ENCODE data around the gene STUB1.

STUB1 gene

DNA sequence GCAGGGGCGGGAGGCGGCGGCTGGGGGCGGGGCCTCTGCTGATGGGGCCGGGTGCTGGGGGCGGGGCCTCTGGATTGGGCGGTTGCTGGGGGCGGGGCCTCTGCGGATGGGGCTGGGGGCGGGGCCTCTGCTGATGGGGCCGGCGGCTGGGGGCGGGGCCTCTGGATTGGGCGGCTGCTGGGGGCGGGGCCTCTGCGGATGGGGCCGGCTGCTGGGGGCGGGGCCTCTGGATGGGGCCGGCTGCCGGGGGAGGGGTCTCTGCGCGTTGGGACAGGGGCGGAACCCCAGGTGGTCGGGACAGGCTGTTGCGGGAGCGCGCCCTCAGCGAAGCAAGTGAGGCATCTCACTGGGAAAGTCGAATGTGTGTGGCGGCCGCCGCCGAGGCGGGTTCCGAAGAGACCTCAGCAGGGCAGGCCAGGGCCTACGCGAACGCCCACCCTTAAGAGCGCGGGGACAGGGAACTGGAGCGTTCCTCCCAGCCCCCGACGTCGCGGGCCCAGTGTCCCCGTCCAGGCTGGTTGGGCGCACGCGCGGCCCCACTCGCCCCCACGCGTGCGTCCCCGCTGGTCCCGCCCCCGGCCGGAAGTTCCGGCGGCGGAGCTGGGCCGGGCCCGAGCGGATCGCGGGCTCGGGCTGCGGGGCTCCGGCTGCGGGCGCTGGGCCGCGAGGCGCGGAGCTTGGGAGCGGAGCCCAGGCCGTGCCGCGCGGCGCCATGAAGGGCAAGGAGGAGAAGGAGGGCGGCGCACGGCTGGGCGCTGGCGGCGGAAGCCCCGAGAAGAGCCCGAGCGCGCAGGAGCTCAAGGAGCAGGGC, at the start of gene STUB1:
STUB1 (plus strand) TSS at position 597 of the 811 bp plus-strand sequence; CDS start at position 713, 116 bp downstream.
- DNase-seq = no peak

DNA sequence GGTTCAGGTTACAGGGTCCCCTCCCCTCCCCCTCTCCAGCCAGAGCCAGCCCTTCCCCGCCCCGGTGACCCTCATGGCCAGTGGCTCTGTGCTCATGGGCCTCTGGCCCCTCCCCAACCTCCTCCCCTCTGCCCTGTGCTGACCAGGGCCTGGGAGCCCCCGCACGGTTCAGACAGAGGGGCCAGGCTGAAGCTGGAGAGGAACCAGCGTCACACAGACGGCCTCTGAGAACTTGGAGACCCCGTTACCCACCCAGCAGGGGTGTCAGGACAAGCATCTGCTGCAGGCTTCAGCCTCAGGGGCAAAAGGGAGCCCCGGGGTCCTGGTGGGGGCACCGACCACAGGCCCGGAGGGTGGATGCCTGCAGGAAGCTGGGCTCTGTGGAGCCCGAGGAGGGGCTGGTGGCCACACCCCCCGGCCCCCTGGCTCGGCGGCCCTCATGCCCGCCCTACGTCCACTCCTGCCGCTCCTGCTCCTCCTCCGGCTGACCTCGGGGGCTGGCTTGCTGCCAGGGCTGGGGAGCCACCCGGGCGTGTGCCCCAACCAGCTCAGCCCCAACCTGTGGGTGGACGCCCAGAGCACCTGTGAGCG, 49.3 kb upstream of the STUB1 start, which contains the start of gene WFIKKN1:
WFIKKN1 (plus strand) TSS at position 171 of the 591 bp plus-strand sequence; CDS start at position 440, 269 bp downstream.
- DNase-seq = no peak

DNA sequence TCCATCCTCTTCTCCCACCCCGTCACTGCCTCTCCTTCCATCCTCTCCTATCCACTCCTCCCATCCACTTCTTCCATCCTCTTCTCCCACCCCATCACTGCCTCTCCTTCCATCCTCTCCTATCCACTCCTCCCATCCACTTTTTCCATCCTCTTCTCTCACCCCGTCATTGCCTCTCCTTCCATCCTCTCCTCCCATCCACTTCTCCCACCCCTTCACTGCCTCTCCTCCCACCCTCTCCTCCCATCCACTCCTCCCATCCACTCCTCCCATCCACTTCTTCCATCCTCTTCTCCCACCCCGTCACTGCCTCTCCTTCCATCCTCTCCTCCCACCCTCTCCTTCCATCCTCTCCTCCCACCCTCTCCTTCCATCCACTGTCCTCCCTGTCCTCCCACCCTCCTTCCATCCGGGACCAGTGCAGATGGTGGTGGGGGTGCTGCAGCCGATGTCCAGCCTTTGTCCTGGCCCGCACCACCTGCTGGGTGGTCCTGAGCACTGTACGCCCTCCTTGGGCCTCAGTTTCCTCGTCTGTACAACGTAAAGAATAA, 48.3 kb upstream of the STUB1 start:
- no peak for DNase-seq

DNA sequence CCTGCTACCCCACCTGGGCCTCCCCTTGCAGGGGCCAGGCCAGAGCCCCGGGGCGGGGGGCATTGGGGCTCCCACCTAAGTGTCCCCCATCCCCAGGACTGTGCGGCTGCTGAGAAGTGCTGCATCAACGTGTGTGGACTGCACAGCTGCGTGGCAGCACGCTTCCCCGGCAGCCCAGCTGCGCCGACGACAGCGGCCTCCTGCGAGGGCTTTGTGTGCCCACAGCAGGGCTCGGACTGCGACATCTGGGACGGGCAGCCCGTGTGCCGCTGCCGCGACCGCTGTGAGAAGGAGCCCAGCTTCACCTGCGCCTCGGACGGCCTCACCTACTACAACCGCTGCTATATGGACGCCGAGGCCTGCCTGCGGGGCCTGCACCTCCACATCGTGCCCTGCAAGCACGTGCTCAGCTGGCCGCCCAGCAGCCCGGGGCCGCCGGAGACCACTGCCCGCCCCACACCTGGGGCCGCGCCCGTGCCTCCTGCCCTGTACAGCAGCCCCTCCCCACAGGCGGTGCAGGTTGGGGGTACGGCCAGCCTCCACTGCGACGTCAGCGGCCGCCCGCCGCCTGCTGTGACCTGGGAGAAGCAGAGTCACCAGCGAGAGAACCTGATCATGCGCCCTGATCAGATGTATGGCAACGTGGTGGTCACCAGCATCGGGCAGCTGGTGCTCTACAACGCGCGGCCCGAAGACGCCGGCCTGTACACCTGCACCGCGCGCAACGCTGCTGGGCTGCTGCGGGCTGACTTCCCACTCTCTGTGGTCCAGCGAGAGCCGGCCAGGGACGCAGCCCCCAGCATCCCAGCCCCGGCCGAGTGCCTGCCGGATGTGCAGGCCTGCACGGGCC, 47.5 kb upstream of the STUB1 start:
- DNase-seq = no peak

DNA sequence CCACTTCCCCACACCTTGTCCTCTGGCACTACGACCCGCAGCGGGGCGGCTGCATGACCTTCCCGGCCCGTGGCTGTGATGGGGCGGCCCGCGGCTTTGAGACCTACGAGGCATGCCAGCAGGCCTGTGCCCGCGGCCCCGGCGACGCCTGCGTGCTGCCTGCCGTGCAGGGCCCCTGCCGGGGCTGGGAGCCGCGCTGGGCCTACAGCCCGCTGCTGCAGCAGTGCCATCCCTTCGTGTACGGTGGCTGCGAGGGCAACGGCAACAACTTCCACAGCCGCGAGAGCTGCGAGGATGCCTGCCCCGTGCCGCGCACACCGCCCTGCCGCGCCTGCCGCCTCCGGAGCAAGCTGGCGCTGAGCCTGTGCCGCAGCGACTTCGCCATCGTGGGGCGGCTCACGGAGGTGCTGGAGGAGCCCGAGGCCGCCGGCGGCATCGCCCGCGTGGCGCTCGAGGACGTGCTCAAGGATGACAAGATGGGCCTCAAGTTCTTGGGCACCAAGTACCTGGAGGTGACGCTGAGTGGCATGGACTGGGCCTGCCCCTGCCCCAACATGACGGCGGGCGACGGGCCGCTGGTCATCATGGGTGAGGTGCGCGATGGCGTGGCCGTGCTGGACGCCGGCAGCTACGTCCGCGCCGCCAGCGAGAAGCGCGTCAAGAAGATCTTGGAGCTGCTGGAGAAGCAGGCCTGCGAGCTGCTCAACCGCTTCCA, 46.7 kb upstream of the STUB1 start:
- no peak for DNase-seq

- no peak for DNase-seq
These were observed 46.0 kb upstream of the STUB1 start for GRCh38 chr16:634051-634670.

DNA sequence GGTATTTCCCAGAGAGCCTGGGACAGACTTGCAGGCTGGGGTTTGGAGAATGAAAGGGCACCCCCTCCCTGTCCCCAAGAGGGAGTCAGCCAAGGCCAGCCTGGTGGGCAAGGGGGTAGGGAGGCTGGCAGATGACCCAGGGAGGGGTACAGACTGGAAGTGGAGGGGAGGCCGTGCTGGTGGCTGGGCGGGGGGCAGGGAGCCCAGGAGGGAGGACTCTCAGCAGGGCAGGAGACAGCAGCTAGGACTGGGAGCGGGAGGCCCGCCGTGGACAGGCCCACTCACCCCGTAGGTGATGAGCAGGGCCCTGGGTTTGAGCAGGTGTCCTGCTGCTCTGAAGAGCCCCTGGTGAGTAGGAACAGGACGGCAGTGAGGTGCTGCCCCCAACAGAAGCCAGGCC, 45.2 kb upstream of the STUB1 start:
- DNase-seq = no peak

DNA sequence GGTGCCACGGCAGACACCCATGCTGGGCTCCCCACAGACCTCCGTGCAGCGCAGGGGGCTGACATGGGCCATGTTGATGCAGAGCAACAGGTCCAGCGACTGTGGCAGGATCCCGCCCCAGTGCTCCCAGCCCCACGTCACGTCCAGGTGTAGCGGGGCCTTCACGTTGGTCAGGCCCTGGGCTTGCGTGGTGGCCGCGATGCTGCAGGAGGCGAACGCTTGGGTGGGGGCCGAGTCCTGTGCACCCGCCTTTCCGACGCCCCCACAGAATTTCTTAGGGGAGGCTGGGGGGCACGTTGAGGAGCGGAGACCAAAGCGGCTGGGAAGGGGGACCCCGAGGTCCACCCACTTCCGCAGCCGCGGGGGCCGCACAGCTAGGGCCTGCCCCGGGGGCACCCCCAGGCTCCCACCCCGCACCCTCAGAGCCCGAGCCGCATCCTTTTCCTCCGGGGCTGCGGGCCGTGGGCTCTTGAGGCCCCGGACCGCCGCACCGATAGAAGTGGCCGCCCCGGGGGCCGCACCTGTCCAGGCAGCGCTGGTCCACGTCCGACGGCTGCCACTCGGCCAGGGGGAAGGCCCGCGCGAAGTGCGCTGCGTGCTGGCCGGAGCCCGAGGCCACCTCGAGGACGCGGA, 44.5 kb upstream of the STUB1 start:
- no peak for DNase-seq

DNA sequence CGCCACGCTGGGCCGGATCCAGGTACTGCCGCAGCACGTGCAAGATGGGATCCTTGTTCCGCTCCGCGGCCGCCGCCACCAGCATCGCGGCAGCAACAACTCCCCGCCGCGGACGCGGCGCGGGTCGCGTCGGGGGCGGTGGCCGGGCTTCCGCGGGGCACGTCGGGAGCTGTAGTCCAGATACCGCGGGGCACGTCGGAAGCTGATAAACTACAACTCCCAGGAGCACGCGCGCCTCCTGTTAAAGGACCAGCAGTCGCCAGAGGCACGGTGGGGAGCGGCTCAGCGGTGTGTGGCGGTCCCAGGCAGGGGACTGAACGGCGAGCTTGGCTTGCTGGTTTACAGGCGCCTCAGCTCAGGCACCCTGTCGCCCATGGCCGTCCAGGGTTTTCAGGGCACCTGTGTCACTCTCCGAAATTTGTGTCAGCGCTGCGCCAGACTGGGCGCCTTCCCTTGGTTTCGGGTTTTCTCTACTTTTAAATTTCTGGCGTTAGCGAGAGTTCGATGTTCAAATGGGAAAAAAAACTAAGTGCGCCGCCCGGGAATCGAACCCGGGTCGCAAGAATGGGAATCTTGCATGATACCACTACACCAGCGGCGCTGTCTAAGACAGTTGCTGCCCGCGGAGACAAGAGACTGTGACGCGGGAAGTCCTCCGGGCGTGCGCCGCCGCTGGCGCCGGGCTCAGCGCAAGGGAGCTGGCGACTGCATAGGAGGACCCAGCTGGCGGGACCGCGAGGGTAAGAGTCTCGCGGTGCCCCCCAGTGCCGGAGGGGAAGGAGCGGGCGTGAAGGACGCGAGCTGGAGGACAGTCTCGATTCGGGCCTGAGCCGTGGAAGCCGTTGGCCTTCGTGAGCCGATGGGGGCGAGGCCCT, 43.8 kb upstream of the STUB1 start, which contains the start of gene METTL26:
METTL26 (minus strand) TSS at position 100 of the 875 bp plus-strand sequence; CDS start at position 85, 15 bp downstream.
- DNase-seq = no peak

DNA sequence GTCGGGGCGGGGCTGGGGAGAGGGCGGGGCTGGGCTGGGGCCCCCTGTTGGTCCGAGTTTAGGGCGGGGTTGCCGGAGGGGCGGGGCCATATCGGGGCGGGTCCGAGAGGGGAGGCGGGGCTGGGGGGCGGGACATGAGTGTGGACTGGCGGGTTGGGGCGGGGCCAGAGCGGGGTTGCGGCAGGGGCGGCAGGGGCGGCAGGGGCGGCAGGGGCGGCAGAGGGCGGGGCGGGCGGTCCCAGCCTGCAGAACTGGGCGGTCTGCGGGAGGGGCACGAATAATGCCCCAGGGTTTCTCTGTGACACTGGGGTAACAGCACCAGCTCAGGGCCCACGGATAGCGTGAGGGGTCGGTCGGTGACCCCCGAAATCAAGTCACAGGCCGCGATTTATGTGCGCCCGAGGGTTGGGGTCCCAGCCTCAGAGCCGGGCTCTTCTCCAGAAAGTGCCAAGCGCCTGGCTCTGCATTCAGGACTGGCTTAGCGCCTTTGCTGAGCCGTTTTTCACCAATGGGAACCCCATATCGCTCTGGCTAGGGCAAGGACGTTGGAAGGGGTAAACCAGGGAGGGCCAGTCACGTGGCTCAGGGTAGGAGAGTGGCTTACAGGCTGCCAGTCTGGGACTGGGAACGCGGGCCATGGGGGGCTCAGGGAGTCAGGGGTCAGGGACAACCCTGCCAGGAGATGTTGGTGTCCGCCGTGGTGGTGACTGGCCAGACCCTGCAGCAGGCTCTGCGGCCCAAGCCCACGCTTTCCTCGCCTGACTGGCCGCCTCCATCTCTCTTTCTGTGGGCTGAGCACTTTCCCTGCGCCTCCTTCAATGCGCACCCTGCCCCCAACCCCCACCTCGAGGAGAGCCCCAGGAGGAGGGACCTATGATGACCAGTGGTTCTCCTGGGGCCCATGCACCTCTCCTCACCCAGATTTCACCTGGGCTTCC, 42.9 kb upstream of the STUB1 start:
- DNase-seq = no peak

GRCh38 chr16:638034-638543, 42.1 kb upstream of the STUB1 start:
- DNase-seq = no peak

DNA sequence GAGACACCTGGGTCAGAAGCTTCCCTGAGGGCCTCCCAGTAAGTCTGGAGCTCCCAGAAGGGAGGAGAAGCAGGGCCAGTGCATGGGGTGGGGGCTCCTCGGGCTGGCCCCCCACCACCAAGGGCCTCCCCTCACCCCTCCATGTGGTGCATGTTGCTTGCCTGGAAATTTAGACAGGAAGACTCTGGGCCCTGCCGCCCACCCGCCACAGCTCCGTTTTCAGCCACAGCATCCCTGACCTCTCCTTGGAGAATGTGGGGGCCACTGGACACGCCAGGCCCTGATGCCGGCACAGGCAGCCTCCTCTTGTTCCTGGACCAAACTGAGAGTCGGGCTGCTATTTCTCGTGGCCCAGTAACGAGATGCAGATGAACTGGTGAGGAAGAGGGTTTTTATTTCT, 41.4 kb upstream of the STUB1 start:
- DNase-seq = no peak

DNA sequence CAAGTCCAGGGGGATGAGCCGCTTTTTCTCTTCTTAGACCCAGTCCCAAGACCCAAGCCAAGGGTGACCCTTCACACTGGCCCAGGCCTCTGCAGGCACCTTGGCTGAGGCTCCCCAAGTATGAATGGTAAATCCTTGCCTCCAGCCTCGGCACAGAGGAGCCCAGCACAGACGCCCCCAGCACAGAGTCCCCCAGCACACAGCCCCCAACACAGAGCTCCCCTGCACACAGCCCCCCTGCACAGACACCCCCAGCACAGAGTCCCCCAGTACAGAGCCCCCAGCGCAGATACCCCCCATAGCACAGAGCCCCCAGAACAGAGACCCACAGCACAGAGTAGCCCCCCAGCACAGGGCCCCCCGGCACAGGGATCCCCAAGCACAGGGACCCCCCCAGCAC, 39.6 kb upstream of the STUB1 start:
- DNase-seq = no peak

GRCh38 chr16:641326-642188, 38.7 kb upstream of the STUB1 start, which contains the start of gene MCRIP2:
TSS of gene MCRIP2 (plus strand) at chr16:641828. CDS start at chr16:641992, 164 bp downstream.
- no peak for DNase-seq

DNA sequence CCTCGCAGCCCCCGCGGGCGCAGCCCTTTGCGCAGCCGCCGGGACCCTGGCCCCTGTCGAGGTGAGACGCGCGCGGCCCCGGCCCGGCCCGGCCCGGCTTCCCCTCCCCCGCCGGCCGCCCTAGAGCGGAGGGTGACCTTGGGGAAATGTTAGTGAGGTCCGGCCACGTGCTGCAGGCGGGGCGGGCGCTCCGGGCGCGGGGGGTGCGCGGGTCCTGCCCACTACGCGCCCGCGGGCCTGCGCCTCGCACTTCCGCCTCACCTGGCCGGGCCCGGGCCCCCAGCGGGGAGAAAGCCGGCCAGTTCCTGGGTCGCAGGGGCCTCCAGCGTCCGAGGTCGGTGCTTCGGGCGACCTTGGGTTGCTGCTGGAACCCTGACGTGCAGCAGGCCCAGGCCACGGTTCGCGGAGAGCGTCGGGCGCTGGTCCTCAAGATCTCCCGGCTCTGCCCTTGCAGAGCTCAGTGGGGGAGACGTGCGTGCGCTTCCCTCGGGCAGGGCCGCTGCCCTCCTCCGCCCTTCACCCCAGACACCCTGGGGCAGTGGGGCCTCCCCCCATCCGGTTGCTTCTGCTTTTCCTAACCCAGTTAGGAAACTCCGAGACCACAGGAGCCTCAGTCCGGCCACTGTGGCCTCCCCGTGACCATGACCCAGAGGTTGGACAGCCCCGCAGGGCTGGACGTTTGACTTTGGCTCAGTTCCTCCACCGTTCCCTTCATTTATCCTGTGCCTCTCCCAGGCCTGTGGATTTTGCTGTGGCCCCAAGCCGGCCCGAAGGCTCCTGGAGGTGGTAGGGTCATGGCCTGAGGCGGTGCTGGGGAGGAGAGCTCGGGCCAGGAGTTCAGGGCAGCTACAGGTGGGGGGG, 37.8 kb upstream of the STUB1 start:
- DNase-seq = no peak

DNA sequence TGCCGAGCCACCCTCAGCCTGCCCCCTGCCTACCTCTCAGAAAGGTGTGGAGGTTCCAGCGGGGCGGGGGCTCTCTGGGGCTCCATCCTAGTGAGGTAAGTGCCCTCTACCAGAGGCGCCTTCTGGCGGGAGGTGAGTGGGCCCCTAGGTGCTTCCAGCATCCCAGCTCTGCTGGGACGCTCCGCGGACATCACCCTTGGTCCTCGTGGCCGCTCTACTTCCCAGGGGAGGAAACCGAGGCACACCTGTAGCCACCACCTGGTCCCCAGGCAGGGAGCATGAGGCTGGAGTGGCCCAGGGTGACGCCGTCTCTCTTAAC, 37.2 kb upstream of the STUB1 start:
- DNase-seq = no peak

- no peak for DNase-seq
These were observed 35.7 kb upstream of the STUB1 start for GRCh38 chr16:644556-644955.
